Stimulated activated CD4-positive, alpha-beta T cell treated with anti-CD3 and anti-CD28 coated beads, Interleukin-1b, Interleukin-23, amount 100 ng/mL, for 1 hour (primary cell): ENCODE data around the gene ATM.
"Not testable (repeated sequence)": the region's sequence is repeated elsewhere in the genome, so short reads cannot be mapped to it uniquely, and the experiment has no call there.

Experiments used
- DNase-seq, 2 donors: peaks; one replicate each; pipeline ENCODE4 v3.0.0-alpha.2; 2020; ENCODE audit warnings: low read depth in 2 of 2

ATM gene

DNA sequence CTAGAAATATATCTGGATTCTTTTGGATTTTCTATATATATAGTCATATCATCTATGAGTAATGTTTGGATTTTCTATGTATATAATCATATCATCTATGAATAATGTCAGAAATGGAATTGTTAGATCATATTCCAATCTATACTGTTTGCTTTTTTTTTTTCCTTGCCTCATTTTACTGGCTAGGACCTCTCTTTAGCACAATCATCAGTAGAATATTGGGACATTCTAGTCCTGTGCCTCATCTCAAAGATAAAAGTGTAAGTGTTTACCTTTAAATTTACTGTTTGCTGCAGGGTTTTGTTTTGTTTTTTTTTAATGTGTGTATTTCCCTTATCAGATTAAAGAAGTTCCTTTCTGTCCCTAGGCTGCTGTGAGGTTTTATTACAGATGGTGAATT is 147.4 kb downstream of the ATM start:
- DNase-seq = no peak

DNA sequence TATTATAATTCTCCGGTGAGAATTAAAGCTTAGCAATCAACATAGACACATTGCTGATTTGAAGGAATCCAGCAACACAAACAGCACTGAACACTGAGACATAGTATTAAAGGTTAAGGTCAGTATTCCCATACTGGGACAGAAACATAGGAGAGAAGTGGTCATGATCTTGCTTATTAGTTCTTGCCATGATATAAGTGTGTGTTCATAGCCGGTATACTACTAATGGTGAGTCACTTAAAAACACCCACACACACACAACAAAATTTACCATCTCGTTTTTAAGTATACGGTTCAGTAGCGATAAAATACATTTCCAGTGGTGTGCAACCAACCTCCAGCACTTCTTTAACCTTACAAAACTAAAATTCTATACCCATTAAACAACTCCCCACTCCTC is 148.1 kb downstream of the ATM start:
- no peak for DNase-seq

DNA sequence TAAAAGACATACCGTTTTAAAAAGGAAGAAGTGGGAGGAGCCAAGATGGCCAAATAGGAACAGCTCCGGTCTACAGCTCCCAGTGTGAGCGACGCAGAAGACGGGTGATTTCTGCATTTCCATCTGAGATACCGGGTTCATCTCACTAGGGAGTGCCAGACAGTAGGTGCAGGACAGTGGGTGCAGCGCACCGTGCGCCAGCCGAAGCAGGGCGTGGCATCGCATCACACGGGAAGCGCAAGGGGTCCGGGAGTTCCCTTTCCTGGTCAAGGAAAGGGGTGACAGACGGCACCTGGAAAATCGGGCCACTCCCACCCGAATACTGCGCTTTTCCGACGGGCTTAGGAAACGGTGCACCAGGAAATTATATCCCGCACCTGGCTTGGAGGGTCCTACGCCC is 150.6 kb downstream of the ATM start:
- not testable (repeated sequence) for DNase-seq

GRCh38 chr11:108388576-108388975 is 165.7 kb downstream of the ATM start:
- no peak for DNase-seq

DNA sequence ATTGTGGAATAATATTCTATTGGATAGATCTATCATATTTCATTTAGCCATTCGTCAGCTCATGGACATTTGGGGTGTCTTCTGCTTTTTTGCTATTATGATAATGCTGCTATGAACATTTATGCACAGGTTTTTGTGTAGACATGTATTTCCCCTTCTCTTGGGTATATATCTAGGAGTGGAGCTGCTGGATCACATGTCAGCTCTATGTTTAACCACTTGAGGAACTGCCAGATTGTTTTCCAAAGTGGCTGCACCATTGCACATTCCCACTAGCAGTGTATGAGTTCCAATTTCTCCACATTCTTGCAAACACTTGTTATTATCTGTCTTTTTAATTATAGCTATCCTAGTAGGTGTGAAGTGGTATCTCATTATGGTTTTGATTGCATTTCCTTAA is 169.5 kb downstream of the ATM start:
- DNase-seq = no peak

DNA sequence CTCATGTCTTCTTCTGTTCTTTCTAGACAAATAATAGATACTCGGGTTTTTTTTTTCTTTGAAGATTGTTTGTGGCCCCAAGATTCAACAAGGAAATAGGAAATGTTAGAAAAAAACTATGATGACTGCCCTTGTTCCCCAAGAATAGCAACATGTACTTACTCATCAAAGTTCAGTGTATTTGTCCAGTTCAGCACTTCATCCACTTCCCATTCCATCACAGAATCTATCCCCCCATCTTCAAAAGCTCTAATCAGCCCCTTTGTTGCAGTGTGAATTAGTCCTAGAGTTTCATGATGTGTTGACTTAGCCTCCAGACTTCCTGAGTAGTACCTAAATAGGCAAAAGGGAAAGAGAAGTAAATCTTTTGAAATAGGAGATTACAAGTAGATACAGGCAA is 170.2 kb downstream of the ATM start:
- no peak for DNase-seq

GRCh38 chr11:108394744-108395284 is 171.9 kb downstream of the ATM start:
- no peak for DNase-seq

GRCh38 chr11:108396672-108397071 is 173.8 kb downstream of the ATM start:
- DNase-seq = not testable (repeated sequence)

DNA sequence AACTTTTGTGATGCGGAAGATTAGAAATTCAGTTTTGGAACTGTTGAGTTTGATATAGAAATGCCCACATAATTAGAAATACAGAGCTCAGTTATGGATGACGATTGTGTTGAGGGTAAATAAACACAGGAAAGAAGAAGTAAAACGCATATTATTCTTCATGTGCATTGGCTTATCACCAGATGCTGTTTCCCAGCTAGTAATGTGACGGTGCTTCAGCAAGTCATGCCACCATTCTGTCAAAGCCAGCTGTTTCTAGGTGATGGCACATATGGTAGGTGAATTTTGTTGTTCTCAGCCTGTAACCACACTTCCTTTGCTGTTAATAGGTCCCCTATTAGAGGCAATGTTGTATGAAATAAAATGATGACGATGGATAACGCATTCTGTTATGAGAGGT is 175.6 kb downstream of the ATM start:
- no peak for DNase-seq

- DNase-seq = no peak
Measured at GRCh38 chr11:108402241-108402640, 179.4 kb downstream of the ATM start.

DNA sequence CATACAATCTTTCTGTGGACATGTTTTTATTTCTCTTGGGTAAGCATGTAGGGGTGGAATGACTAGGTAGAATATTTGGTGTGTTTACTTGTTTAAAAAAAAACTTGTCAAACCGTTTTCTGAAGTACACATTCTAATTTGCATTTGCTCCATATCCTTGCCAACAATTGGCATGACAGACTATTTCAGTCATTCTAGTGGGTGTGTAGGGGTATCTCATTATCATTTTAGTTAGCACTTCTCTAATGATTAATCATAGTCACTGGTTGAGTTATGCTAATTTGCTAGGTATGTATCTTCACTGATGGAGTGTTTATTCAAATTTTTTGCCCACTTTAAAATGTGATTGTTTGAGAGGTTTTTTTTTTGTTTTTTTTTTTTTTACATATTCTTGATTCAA is 180.2 kb downstream of the ATM start:
- no peak for DNase-seq

DNA sequence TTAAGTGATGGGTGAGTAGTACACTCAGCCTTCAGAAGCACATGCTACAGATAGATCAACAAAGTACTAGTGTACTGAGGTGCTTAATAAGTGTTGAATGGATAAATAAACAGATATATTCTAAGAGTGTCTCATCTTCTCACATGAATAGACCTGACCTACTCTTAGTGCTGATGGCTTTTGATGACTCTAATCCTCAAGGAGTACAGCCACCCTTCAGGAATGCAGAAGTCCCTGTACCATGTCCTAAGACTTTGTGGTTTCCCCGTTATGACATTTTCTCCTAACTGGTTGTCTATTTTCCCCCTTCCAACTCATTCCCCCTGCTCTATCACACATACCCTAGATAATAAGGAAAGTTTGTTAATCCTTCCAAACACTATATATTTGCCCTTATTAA is 182.8 kb downstream of the ATM start:
- no peak for DNase-seq

GRCh38 chr11:108414958-108415357 is 192.1 kb downstream of the ATM start:
- DNase-seq = no peak

DNA sequence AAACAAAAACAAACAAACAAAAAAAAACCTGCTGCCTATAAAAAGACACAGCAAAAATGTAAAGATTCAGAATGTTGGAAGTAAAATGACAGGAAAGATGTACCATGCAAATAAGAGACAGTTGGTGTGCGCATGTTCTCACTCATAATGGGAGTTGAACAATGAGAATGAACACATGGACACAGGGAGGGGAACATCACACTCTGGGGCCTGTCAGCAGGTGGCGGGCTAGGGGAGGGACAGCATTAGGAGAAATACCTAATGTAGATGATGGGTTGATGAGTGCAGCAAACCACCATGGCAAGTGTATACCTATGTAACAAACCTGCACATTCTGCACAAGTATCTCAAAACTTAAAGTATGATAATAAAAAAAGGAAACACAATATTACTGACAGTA is 194.7 kb downstream of the ATM start:
- DNase-seq = not testable (repeated sequence)
